K562 (cell line): ENCODE data around the gene PID1. TPM values are rescaled to one million over a fixed set of nuclear protein-coding genes. Genes with fewer than 3 reads are reported as not detected.

Experiments
- ATAC-seq: fragments of 200-7000 bp; cut with Tn5 transposase; 3 replicates; pipeline ENCODE4 v1.9.1; 2020; ENCODE audit warnings: moderate library complexity
- BruUV-seq: library from RNA; stranded (reverse); fragments of 400-500 nt; replicated peaks from 2 replicates; lab custom pipeline; 2021; lab: Mats Ljungman, UMichigan
- CTCF ChIA-PET: fragments of 300-600 bp; formaldehyde crosslinking; extraction: SDS; loops from one replicate; lab custom pipeline; 2021; ENCODE audit warnings: low intra/inter-chr PET ratio; lab: Yijun Ruan, JAX
- POLR2A ChIA-PET: fragments of 300-600, 350-650 bp; sonication (Branson Sonifier 250); formaldehyde crosslinking; extraction: SDS; loops from one replicate; lab custom pipeline; 2021; ENCODE audit warnings: antibody characterized with exemption, inconsistent platforms; lab: Yijun Ruan, JAX
- DNase-seq, 4 experiments: peaks; one replicate each; pipeline versions ENCODE4 v3.0.0 to v3.0.0-alpha.2; 2011 to 2018; ENCODE audit warnings: low spot score in 3 of 4, mixed read lengths in 3 of 4; ENCODE audit errors: extremely low read depth in 1 of 4
- FAIRE-seq: peaks from 2 replicates; lab custom pipeline; 2011; peaks lifted over from hg19 to GRCh38; lab: Jason Lieb, UNC
- H2AFZ ChIP-seq: 2 replicates; pipeline ENCODE4 v1.6.0; 2011; ENCODE audit warnings: low read depth, low read length, control low read depth, inconsistent platforms
- H3K27ac ChIP-seq: fragments of 200-600 bp; 3 replicates; pipeline ENCODE4 v1.8.0; 2011; ENCODE audit warnings: low read depth, mild to moderate bottlenecking, control low read depth, inconsistent platforms, low read length, moderate library complexity, mixed read lengths; ENCODE audit errors: extremely low read depth
- H3K27me3 ChIP-seq, 2 experiments: fragments of 300-600 bp in 1 of 2; 2 replicates in 1 of 2; 3 replicates in 1 of 2; pipeline versions ENCODE4 v1.6.0 to v1.8.0; 2011; ENCODE audit warnings: inconsistent platforms in 2 of 2, low read length in 2 of 2, mild to moderate bottlenecking in 1 of 2, mixed read lengths in 1 of 2, moderate library complexity in 1 of 2; ENCODE audit not compliant: control insufficient read depth in 2 of 2, insufficient read depth in 2 of 2
- H3K36me3 ChIP-seq: fragments of 300-600 bp; 3 replicates; pipeline ENCODE4 v1.8.0; 2011; ENCODE audit warnings: mild to moderate bottlenecking, low read length, inconsistent platforms; ENCODE audit not compliant: control insufficient read depth, insufficient read depth
- H3K4me1 ChIP-seq, 2 experiments: fragments of 200-600 bp in 1 of 2; replicated peaks in 1 of 2; 2 replicates in 1 of 2; 3 replicates in 1 of 2; pipeline versions ENCODE4 v1.5.1 to v1.8.0; 2011; ENCODE audit warnings: inconsistent platforms in 2 of 2, low read length in 2 of 2, mild to moderate bottlenecking in 1 of 2, mixed read lengths in 1 of 2, moderate library complexity in 1 of 2; ENCODE audit not compliant: control insufficient read depth in 2 of 2, insufficient read depth in 2 of 2
- H3K4me2 ChIP-seq: 2 replicates; pipeline ENCODE4 v1.6.1; 2011; ENCODE audit warnings: low read length, control low read depth, inconsistent platforms, mixed read lengths; ENCODE audit not compliant: insufficient read depth
- H3K4me3 ChIP-seq: fragments of 200-600 bp; sonication (generic), shearing (Covaris generic); 2 replicates; pipeline ENCODE4 v1.5.1; 2016; ENCODE audit warnings: control low read depth, inconsistent platforms
- H3K79me2 ChIP-seq: fragments of 200-600 bp; 3 replicates; pipeline ENCODE4 v1.8.0; 2011; ENCODE audit warnings: low read length, inconsistent platforms; ENCODE audit not compliant: control insufficient read depth, insufficient read depth
- H3K9ac ChIP-seq, 2 experiments: 2 replicates each; pipeline versions ENCODE4 v1.6.0 to v1.6.1; 2011; ENCODE audit warnings: low read depth in 2 of 2, low read length in 2 of 2, control low read depth in 1 of 2, inconsistent platforms in 1 of 2, mild to moderate bottlenecking in 1 of 2, mixed read lengths in 1 of 2; ENCODE audit not compliant: insufficient read depth in 1 of 2
- H3K9me1 ChIP-seq: one replicate; pipeline ENCODE4 v1.6.0; 2011; ENCODE audit warnings: inconsistent platforms, mild to moderate bottlenecking, low read length, moderate library complexity; ENCODE audit not compliant: control insufficient read depth, insufficient read depth
- H3K9me3 ChIP-seq: replicated peaks from 2 replicates; pipeline ENCODE4 v1.5.1; 2011; ENCODE audit warnings: low read depth, low read length, inconsistent platforms; ENCODE audit not compliant: control insufficient read depth, insufficient read depth
- H4K20me1 ChIP-seq: replicated peaks from 2 replicates; pipeline ENCODE4 v1.6.1; 2011; ENCODE audit warnings: low read length, inconsistent platforms, mixed read lengths; ENCODE audit not compliant: control insufficient read depth, insufficient read depth
- ATF1 ChIP-seq, 2 experiments: fragments of 450-650 bp in 1 of 2; IDR thresholded peaks; 2 replicates each; pipeline ENCODE4 v1.6.1; 2016; ENCODE audit warnings: missing compliant biosample characterization in 1 of 2, missing genetic modification characterization in 1 of 2
- CBX1 ChIP-seq: sonication (generic); IDR thresholded peaks from 2 replicates; pipeline ENCODE4 v1.6.1; 2016; ENCODE audit warnings: antibody characterized with exemption, low read depth, mild to moderate bottlenecking
- HMG20B ChIP-seq: fragments of 250-450 bp; sonication (Bioruptor Pico); IDR thresholded peaks from 2 replicates; pipeline ENCODE4 v1.5.0; 2021; ENCODE audit warnings: mild to moderate bottlenecking
- KDM2B ChIP-seq: fragments of 250-450 bp; sonication (Bioruptor Pico); IDR thresholded peaks from 2 replicates; pipeline ENCODE4 v1.8.0; 2021; ENCODE audit warnings: mild to moderate bottlenecking, moderate library complexity
- LARP7 ChIP-seq: fragments of 450-650 bp; IDR thresholded peaks from 2 replicates; pipeline ENCODE4 v1.6.1; 2016
- MAFK ChIP-seq: IDR thresholded peaks from 2 replicates; pipeline ENCODE4 v1.6.1; 2011; ENCODE audit warnings: low read length, improper control_type of control experiment
- SMARCB1 ChIP-seq: IDR thresholded peaks from 2 replicates; pipeline ENCODE4 v1.6.1; 2011; ENCODE audit warnings: improper control_type of control experiment, low read depth; ENCODE audit not compliant: insufficient read length
- SNIP1 ChIP-seq: fragments of 450-650 bp; IDR thresholded peaks from 2 replicates; pipeline ENCODE4 v1.7.1; 2017; ENCODE audit warnings: low read depth, mild to moderate bottlenecking
- SRF ChIP-seq, 2 experiments: fragments of 250-450, 450-650 bp in 1 of 2; sonication (Bioruptor Pico) in 1 of 2; sonication (generic) in 1 of 2; formaldehyde crosslinking; IDR thresholded peaks; 2 replicates each; pipeline versions ENCODE4 v1.5.0 to v1.5.1; 2020 to 2022; ENCODE audit warnings: mild to moderate bottlenecking in 1 of 2, missing genetic modification reagents in 1 of 2
- STAG1 ChIP-seq: sonication (generic); formaldehyde crosslinking; IDR thresholded peaks from 2 replicates; pipeline ENCODE4 v1.5.0; 2020; ENCODE audit warnings: missing genetic modification reagents, borderline replicate concordance
- TRIM25 ChIP-seq: fragments of 450-650 bp; IDR thresholded peaks from 2 replicates; pipeline ENCODE4 v1.7.0; 2016; ENCODE audit warnings: borderline replicate concordance
- ZNF217 ChIP-seq: sonication (generic); formaldehyde crosslinking; IDR thresholded peaks from 2 replicates; pipeline ENCODE4 v1.8.0; 2022; ENCODE audit warnings: mild to moderate bottlenecking, missing genetic modification reagents
- ZNF318 ChIP-seq, 2 experiments: fragments of 450-650 bp; IDR thresholded peaks; 2 replicates each; pipeline ENCODE4 v1.6.1; 2016; ENCODE audit warnings: mild to moderate bottlenecking in 2 of 2, borderline replicate concordance in 1 of 2, low read depth in 1 of 2, moderate library complexity in 1 of 2
- WGBS: fragments of 100-300 bp; shearing (Covaris generic); methylation state at CpG from one replicate; pipeline ENCODE4 v1.1.6; 2016; ENCODE audit warnings: low coverage, mixed read lengths; ENCODE audit not compliant: insufficient coverage; ENCODE audit errors: missing lambda C conversion rate; 5-methylcytosine and 5-hydroxymethylcytosine counted together
- in situ Hi-C: fragments of 300-500 bp; cut with MboI; formaldehyde crosslinking; loops from 4 replicates; pipeline ENCODE4 v1.15.0; 2018; ENCODE audit warnings: inconsistent platforms, mixed read lengths
- intact Hi-C: fragments of 100-400 bp; cut with micrococcal nuclease; formaldehyde crosslinking; loops from 2 replicates; pipeline ENCODE4 v1.14.2; 2022
- polyA plus RNA-seq, 8 experiments: library from polyadenylated mRNA; depleted of rRNA in 4 of 8; stranded (reverse) in 5 of 8; unstranded in 3 of 8; fragments of >200 nt; fragmentation: Nextera tagmentation in 2 of 8; fragmentation: Illumina TruSeq in 1 of 8; extraction: Ambion mirVana in 2 of 8; extraction: Trizol in 1 of 8; gene quantifications; 2 replicates each; pipeline versions ENCODE4 v1.2.1 to v1.2.3, GENCODE V29; 2011 to 2014; ENCODE audit warnings: inconsistent platforms in 1 of 8, missing spikeins in 1 of 8
- total RNA-seq, 7 experiments: library from RNA; depleted of rRNA in 6 of 7; stranded (reverse); fragments of >200 nt in 6 of 7; fragmentation: Illumina TruSeq in 2 of 7; extraction: Trizol in 2 of 7; gene quantifications; 2 replicates each; pipeline versions ENCODE4 v1.2.1 to v1.2.3, GENCODE V29; 2011 to 2021; ENCODE audit warnings: low replicate concordance in 1 of 7

Gene PID1
- total and polyA plus RNA-seq, 9 of the 15 experiments (the other 6 are each of a cell fraction or from before 2014, with no cell fraction given): not detected

GRCh38 chr2:229042349-229042748 lies 228.7 kb downstream of the PID1 start:
- ATAC-seq (no peak), FAIRE-seq (no peak), DNase-seq (no peak)
- Histone ChIP-seq H3K9ac (no peak overlapping the region), H3K4me1 (no peaks in the 10 kb centered on the region), H3K9me1 (no peaks in the 10 kb centered on the region), H3K79me2 (no peaks in the 10 kb centered on the region), H3K27ac (no peak overlapping the region), H3K36me3 (no peaks in the 10 kb centered on the region), H3K27me3 (no peaks in the 10 kb centered on the region), H4K20me1 (no peaks in the 10 kb centered on the region), H3K4me2 (no peak overlapping the region), H2AFZ (no peak overlapping the region), H3K9me3 (no peaks in the 10 kb centered on the region), H3K4me3 (no peak overlapping the region)
- ChIA-PET CTCF (no interaction called here), POLR2A (no interaction called here)
- BruUV-seq: no TSS peak
- intact Hi-C loops (no loop called here), in situ Hi-C loops (no loop called here)
- 0% methylated on average over 2 of the region's 2 CpGs for WGBS
- TF ChIP-seq SMARCB1 (no peak), SNIP1 (no peak), ZNF318 (IDR thresholded peaks at IDR 0.05; ENCODE audit: borderline replicate concordance in 1 of 2, low read depth in 1 of 2) (no peak), SRF (CRISPR knock-in tag; IDR thresholded peaks at IDR 0.05) (no peak), HMG20B (no peak), MAFK (no peak), TRIM25 (no peak), ATF1 (CRISPR knock-in tag; IDR thresholded peaks at IDR 0.05) (no peak), ATF1 (tag; IDR thresholded peaks at IDR 0.05) (no peak), LARP7 (no peak), CBX1 (no peak), KDM2B (CRISPR knock-in tag) (no peak), STAG1 (CRISPR knock-in tag) (no peak), ZNF217 (CRISPR knock-in tag) (no peak)
